Stomach (tissue), 9 donors: Measurements from ENCODE around the gene SMIM14. TPM values are rescaled to one million over a fixed set of nuclear protein-coding genes. Genes with fewer than 3 reads are reported as not detected.

Source experiments
- DNase-seq, 2 donors: peaks; one replicate each; pipeline versions ENCODE4 v3.0.0 to v3.0.0-alpha.2; 2013 to 2019
- H3K27ac ChIP-seq, 5 donors: fragments of 200-600 bp in 4 of 5; sonication (generic) in 4 of 5; one replicate each; pipeline ENCODE4 v1.5.1; 2013 to 2019; ENCODE audit warnings: mild to moderate bottlenecking in 1 of 5, moderate library complexity in 1 of 5
- H3K27me3 ChIP-seq, 3 donors: fragments of 200-600 bp; sonication (generic); one replicate each; pipeline ENCODE4 v1.5.1; 2017 to 2019; ENCODE audit warnings: mixed run types in 1 of 3
- H3K36me3 ChIP-seq, 4 donors: fragments of 200-600 bp; sonication (generic); 1 replicate in 3 of 4; 2 replicates in 1 of 4; pipeline ENCODE4 v1.5.1; 2016 to 2019
- H3K4me1 ChIP-seq, 4 donors: fragments of 200-600 bp; sonication (generic); one replicate each; pipeline ENCODE4 v1.5.1; 2016 to 2019
- H3K4me3 ChIP-seq, 4 donors: fragments of 200-600 bp; sonication (generic) in 3 of 4; one replicate each; pipeline ENCODE4 v1.5.1; 2016 to 2019; ENCODE audit warnings: mild to moderate bottlenecking in 1 of 4
- H3K9me3 ChIP-seq, 4 donors: fragments of 200-600 bp; sonication (generic); one replicate each; pipeline ENCODE4 v1.5.1; 2016 to 2019
- CTCF ChIP-seq, 7 experiments: fragments of 450-650 bp in 4 of 7; fragments of 200-600 bp in 3 of 7; sonication (generic) in 3 of 7; IDR thresholded peaks; one replicate each; pipeline ENCODE4 v1.5.1; 2016 to 2019; ENCODE audit warnings: antibody characterized with exemption in 7 of 7, control low read depth in 2 of 7, mild to moderate bottlenecking in 1 of 7
- EP300 ChIP-seq: sonication (generic); formaldehyde crosslinking; IDR thresholded peaks from one replicate; pipeline ENCODE4 v1.6.1; 2017; ENCODE audit warnings: antibody characterized with exemption
- POLR2A ChIP-seq, 4 donors: fragments of 450-650 bp; IDR thresholded peaks; one replicate each; pipeline ENCODE4 v1.6.1; 2016; ENCODE audit warnings: antibody characterized with exemption in 4 of 4, control low read depth in 2 of 4, mild to moderate bottlenecking in 1 of 4, moderate library complexity in 1 of 4
- POLR2AphosphoS5 ChIP-seq, 3 donors: sonication (generic); formaldehyde crosslinking; IDR thresholded peaks; one replicate each; pipeline ENCODE4 v1.6.1; 2016; ENCODE audit warnings: antibody characterized with exemption in 3 of 3
- WGBS, 5 donors: extraction: QIAGEN DNeasy Blood & Tissue Kit in 3 of 5; methylation state at CpG; one replicate each; pipeline versions ENCODE4 v1.1.5 to v1.1.7; 2013 to 2018; 5-methylcytosine and 5-hydroxymethylcytosine counted together
- intact Hi-C: fragments of 100-400 bp; cut with DNase I; formaldehyde crosslinking; loops from one replicate; pipeline ENCODE4 v1.15.1; 2023; ENCODE audit warnings: low total_unique reads
- polyA plus RNA-seq, 3 donors: library from polyadenylated mRNA; stranded (reverse); fragments of 200-250 nt; gene quantifications; one replicate each; pipeline ENCODE4 v1.2.3, GENCODE V29; 2013
- total RNA-seq, 5 donors: library from RNA; depleted of rRNA; stranded (reverse); fragments of >200 nt; gene quantifications; one replicate each; pipeline versions ENCODE4 v1.1.0 to v1.2.3, GENCODE V29; 2014 to 2016
- donor health status: healthy with polysubstance abuse.
- donor health status: Bipolar disorder and iron deficiency.
- donor health status: healthy.

SMIM14 gene
- total and polyA plus RNA-seq, 8 donors = 11.1 to 83.6 (median 32.7) TPM

- Histone ChIP-seq H3K4me1 (no peaks in the 10 kb centered on the region), H3K4me3 (no peak overlapping the region), H3K27me3 (no peaks in the 10 kb centered on the region), H3K9me3 (no peaks in the 10 kb centered on the region), H3K27ac (no peak overlapping the region), H3K36me3 (no peaks in the 10 kb centered on the region)
- 61 to 68% (median 65%) methylated on average over 3 of the region's 3 CpGs for WGBS, 5 donors
- intact Hi-C loops = loop anchor here (10.0 kb wide), 1 partner anchor 190 kb away; no protein-coding TSS in a partner anchor
- DNase-seq = no peak
- no peak for TF ChIP-seq POLR2A (IDR thresholded peaks at IDR 0.05)
- TF ChIP-seq POLR2AphosphoS5 (IDR thresholded peaks at IDR 0.05) = no peak
- TF ChIP-seq CTCF (IDR thresholded peaks at IDR 0.05) = no peak
- TF ChIP-seq EP300 = no peak
These were observed 26.4 kb upstream of the SMIM14 start for GRCh38 chr4:39664828-39665731.

GRCh38 chr4:39662683-39663082, 24.0 kb upstream of the SMIM14 start:
- H3K4me1 ChIP-seq = no peaks in the 10 kb centered on the region
- no peak overlapping the region for H3K27ac ChIP-seq
- no peaks in the 10 kb centered on the region for H3K27me3 ChIP-seq
- no peak overlapping the region for H3K4me3 ChIP-seq
- TF ChIP-seq POLR2AphosphoS5 (IDR thresholded peaks at IDR 0.05) (no peak), POLR2A (IDR thresholded peaks at IDR 0.05) (no peak), CTCF (IDR thresholded peaks at IDR 0.05) (no peak), EP300 (no peak)
- no peaks in the 10 kb centered on the region for H3K36me3 ChIP-seq
- intact Hi-C loops = loop anchor here (10.0 kb wide), 1 partner anchor 188 kb away; no protein-coding TSS in a partner anchor
- H3K9me3 ChIP-seq = no peaks in the 10 kb centered on the region
- WGBS, 5 donors = 83 to 88% (median 87%) methylated on average over 7 of the region's 7 CpGs
- no peak for DNase-seq

GRCh38 chr4:39660757-39661156, 22.1 kb upstream of the SMIM14 start:
- DNase-seq = no peak
- Histone ChIP-seq H3K4me1 (no peaks in the 10 kb centered on the region), H3K36me3 (no peaks in the 10 kb centered on the region), H3K9me3 (no peaks in the 10 kb centered on the region), H3K27me3 (no peaks in the 10 kb centered on the region), H3K27ac (no peak overlapping the region), H3K4me3 (no peak overlapping the region)
- 94 to 98% (median 96%) methylated on average over 6 of the region's 6 CpGs for WGBS, 5 donors
- TF ChIP-seq EP300 (no peak), POLR2AphosphoS5 (IDR thresholded peaks at IDR 0.05) (no peak), CTCF (IDR thresholded peaks at IDR 0.05) (no peak)
- intact Hi-C loops = loop anchor here (10.0 kb wide), 1 partner anchor 186 kb away; no protein-coding TSS in a partner anchor

- Histone ChIP-seq H3K4me1 (no peaks in the 10 kb centered on the region), H3K27me3 (no peaks in the 10 kb centered on the region), H3K36me3 (no peaks in the 10 kb centered on the region), H3K4me3 (no peak overlapping the region), H3K9me3 (no peaks in the 10 kb centered on the region), H3K27ac (no peak overlapping the region)
- no peak for TF ChIP-seq CTCF (IDR thresholded peaks at IDR 0.05)
- TF ChIP-seq POLR2AphosphoS5 (IDR thresholded peaks at IDR 0.05) = no peak
- no peak for TF ChIP-seq EP300
- TF ChIP-seq POLR2A (IDR thresholded peaks at IDR 0.05) = no peak
- no peak for DNase-seq
- intact Hi-C loops = loop anchor here (10.0 kb wide), 1 partner anchor 185 kb away; no protein-coding TSS in a partner anchor
- 87 to 94% (median 92%) methylated on average over 6 of the region's 6 CpGs for WGBS, 5 donors
These were observed 21.4 kb upstream of the SMIM14 start for GRCh38 chr4:39660045-39660444.
